ENCODE measurements around the gene LRP8. TPM values are rescaled to one million over a fixed set of nuclear protein-coding genes. Genes with fewer than 3 reads are reported as not detected.

LRP8 gene
- total and polyA plus RNA-seq, 2 of the 13 experiments (the other 11 are each of a cell fraction or from before 2014, with no cell fraction given): 17.3 to 17.4 TPM

DNA sequence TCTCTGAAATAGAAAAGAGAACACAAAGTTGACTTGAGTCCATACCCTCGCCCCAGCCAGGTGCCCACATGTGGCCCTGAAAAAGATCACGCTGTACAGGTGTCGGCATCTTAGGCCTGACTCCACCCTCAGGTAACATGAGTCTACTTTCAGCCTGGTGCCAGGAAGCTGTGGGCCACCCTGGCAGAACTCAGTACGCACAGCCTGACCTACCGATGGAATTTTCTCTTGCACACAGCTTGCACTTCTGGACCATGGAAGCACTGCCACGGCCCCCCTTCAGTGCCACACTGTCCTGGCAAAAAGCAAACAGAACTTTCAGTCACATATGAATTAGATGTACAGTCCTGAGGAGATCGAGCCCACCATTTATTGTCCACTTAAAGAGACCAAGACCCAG is 109.7 kb downstream of the LRP8 start:
- Histone ChIP-seq H3K4me2 (ENCODE audit: low read depth, low read length) (no peak overlapping the region), H3K27me3 (ENCODE audit: control insufficient read depth in 1 of 2, insufficient read depth in 2 of 2, low read length in 2 of 2) (no peaks in the 10 kb centered on the region), H3K27ac (ENCODE audit: extremely low read length, insufficient read depth, low read length) (no peak overlapping the region), H3K4me3 (replicated peaks in 1 of 3; ENCODE audit: insufficient read depth in 1 of 3, low read depth in 2 of 3, low read length in 3 of 3) (no peak overlapping the region), H2AFZ (ENCODE audit: low read length) (no peak overlapping the region), H3K4me1 (ENCODE audit: insufficient read depth, low read length) (peaks cover 25% of the 10 kb centered on the region), H3K36me3 (replicated peaks in 1 of 2; ENCODE audit: control insufficient read depth in 1 of 2, insufficient read depth in 2 of 2, low read length in 2 of 2) (peaks cover 8 to 23% of the 10 kb centered on the region in 2 experiments; a peak in 4 of 5 replicates), H4K20me1 (ENCODE audit: insufficient read depth, low read length) (no peaks in the 10 kb centered on the region), H3K9me3 (ENCODE audit: low read length) (no peaks in the 10 kb centered on the region), H3K79me2 (ENCODE audit: insufficient read depth, low read length) (peaks cover 9% of the 10 kb centered on the region), H3K9ac (ENCODE audit: insufficient read depth, low read depth, low read length) (no peak overlapping the region)
- in situ Hi-C loops (cut with HindIII; ENCODE audit: extremely low pct_ligation_motif_present, low pct_unique_long_range_greater_than_20kb) (no loop called here), intact Hi-C loops (cut with micrococcal nuclease; ENCODE audit: unreplicated experiment) (no loop called here)
- TF ChIP-seq MATR3 (CRISPR knock-in tag; IDR thresholded peaks at IDR 0.05): no peak
- no peak for TF ChIP-seq ZNF232 (CRISPR knock-in tag; IDR thresholded peaks at IDR 0.05; ENCODE audit: borderline replicate concordance)
- TF ChIP-seq, protein P1, sequence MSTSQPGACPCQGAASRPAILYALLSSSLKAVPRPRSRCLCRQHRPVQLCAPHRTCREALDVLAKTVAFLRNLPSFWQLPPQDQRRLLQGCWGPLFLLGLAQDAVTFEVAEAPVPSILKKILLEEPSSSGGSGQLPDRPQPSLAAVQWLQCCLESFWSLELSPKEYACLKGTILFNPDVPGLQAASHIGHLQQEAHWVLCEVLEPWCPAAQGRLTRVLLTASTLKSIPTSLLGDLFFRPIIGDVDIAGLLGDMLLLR (CRISPR knock-in tag; IDR thresholded peaks at IDR 0.05): no peak
- no peak for TF ChIP-seq ZKSCAN5 (CRISPR knock-in tag; IDR thresholded peaks at IDR 0.05)
- TF ChIP-seq, protein P2, sequence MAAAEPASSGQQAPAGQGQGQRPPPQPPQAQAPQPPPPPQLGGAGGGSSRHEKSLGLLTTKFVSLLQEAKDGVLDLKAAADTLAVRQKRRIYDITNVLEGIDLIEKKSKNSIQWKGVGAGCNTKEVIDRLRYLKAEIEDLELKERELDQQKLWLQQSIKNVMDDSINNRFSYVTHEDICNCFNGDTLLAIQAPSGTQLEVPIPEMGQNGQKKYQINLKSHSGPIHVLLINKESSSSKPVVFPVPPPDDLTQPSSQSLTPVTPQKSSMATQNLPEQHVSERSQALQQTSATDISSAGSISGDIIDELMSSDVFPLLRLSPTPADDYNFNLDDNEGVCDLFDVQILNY (CRISPR knock-in tag; conservative IDR thresholded peaks at IDR 0.05): no peak
- no peak for TF ChIP-seq GLI4 (CRISPR knock-in tag; IDR thresholded peaks at IDR 0.05; ENCODE audit: borderline replicate concordance)
- TF ChIP-seq ZNF773 (CRISPR knock-in tag; IDR thresholded peaks at IDR 0.05; ENCODE audit: borderline replicate concordance): no peak
- TF ChIP-seq, protein P3, sequence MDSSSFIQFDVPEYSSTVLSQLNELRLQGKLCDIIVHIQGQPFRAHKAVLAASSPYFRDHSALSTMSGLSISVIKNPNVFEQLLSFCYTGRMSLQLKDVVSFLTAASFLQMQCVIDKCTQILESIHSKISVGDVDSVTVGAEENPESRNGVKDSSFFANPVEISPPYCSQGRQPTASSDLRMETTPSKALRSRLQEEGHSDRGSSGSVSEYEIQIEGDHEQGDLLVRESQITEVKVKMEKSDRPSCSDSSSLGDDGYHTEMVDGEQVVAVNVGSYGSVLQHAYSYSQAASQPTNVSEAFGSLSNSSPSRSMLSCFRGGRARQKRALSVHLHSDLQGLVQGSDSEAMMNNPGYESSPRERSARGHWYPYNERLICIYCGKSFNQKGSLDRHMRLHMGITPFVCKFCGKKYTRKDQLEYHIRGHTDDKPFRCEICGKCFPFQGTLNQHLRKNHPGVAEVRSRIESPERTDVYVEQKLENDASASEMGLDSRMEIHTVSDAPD (CRISPR knock-in tag; IDR thresholded peaks at IDR 0.05): no peak
- TF ChIP-seq ZNF451 (CRISPR knock-in tag; IDR thresholded peaks at IDR 0.05): no peak
- TF ChIP-seq ETV5 (CRISPR knock-in tag; IDR thresholded peaks at IDR 0.05; ENCODE audit: borderline replicate concordance): no peak
- no peak for TF ChIP-seq ZNF317 (CRISPR knock-in tag; IDR thresholded peaks at IDR 0.05)
- TF ChIP-seq, protein P4, sequence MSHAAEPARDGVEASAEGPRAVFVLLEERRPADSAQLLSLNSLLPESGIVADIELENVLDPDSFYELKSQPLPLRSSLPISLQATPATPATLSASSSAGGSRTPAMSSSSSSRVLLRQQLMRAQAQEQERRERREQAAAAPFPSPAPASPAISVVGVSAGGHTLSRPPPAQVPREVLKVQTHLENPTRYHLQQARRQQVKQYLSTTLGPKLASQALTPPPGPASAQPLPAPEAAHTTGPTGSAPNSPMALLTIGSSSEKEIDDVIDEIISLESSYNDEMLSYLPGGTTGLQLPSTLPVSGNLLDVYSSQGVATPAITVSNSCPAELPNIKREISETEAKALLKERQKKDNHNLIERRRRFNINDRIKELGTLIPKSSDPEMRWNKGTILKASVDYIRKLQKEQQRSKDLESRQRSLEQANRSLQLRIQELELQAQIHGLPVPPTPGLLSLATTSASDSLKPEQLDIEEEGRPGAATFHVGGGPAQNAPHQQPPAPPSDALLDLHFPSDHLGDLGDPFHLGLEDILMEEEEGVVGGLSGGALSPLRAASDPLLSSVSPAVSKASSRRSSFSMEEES (CRISPR knock-in tag; IDR thresholded peaks at IDR 0.05): no peak
- TF ChIP-seq, protein P5, sequence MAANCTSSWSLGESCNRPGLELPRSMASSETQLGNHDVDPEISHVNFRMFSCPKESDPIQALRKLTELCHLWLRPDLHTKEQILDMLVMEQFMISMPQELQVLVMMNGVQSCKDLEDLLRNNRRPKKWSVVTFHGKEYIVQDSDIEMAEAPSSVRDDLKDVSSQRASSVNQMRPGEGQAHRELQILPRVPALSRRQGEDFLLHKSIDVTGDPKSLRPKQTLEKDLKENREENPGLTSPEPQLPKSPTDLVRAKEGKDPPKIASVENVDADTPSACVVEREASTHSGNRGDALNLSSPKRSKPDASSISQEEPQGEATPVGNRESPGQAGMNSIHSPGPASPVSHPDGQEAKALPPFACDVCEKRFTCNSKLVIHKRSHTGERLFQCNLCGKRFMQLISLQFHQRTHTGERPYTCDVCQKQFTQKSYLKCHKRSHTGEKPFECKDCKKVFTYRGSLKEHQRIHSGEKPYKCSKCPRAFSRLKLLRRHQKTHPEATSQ (CRISPR knock-in tag; IDR thresholded peaks at IDR 0.05; ENCODE audit: borderline replicate concordance): no peak
- no peak for TF ChIP-seq NFE2 (CRISPR knock-in tag; IDR thresholded peaks at IDR 0.05)
- no peak for TF ChIP-seq ZNF781 (CRISPR knock-in tag; IDR thresholded peaks at IDR 0.05; ENCODE audit: borderline replicate concordance, not compliant biosample characterization)
- TF ChIP-seq NAIF1 (CRISPR knock-in tag; IDR thresholded peaks at IDR 0.05; ENCODE audit: borderline replicate concordance): no peak
- no peak for TF ChIP-seq ZNF598 (CRISPR knock-in tag; IDR thresholded peaks at IDR 0.05; ENCODE audit: borderline replicate concordance)
- BruUV-seq (replicated peaks): no TSS peak
- 82% methylated on average over 3 of the region's 7 CpGs for WGBS (ENCODE audit: low lambda C conversion rate)
- ATAC-seq (no peak), FAIRE-seq (no peak), DNase-seq (ENCODE audit: low spot score) (no peak)
- POLR2A ChIA-PET: no interaction called here
- CTCF ChIA-PET (ENCODE audit: low intra/inter-chr PET ratio, low total read pairs): no interaction called here
